Right atrium auricular region (tissue), 2 donors: ENCODE measurements around the gene RSPH3. TPM values are rescaled to one million over a fixed set of nuclear protein-coding genes. Genes with fewer than 3 reads are reported as not detected.
"Not testable (repeated sequence)": the region's sequence is repeated elsewhere in the genome, so short reads cannot be mapped to it uniquely, and the experiment has no call there.

ENCODE experiments used
- DNase-seq: peaks from one replicate; pipeline ENCODE4 v3.0.0-alpha.2; 2019; ENCODE audit warnings: low spot score
- H3K27ac ChIP-seq, 2 donors: fragments of 200-600 bp; sonication (generic); 1 replicate in 1 of 2; 2 replicates in 1 of 2; pipeline ENCODE4 v1.5.1; 2016 to 2019
- H3K27me3 ChIP-seq, 2 donors: fragments of 200-600 bp; sonication (generic); one replicate each; pipeline versions ENCODE4 v1.5.1 to v1.6.0; 2017 to 2019
- H3K36me3 ChIP-seq: fragments of 200-600 bp; sonication (generic); one replicate; pipeline ENCODE4 v1.5.1; 2016
- H3K4me1 ChIP-seq, 2 donors: fragments of 200-600 bp; sonication (generic); one replicate each; pipeline versions ENCODE4 v1.5.1 to v1.6.0; 2017 to 2019
- H3K4me3 ChIP-seq, 2 donors: fragments of 200-600 bp; sonication (generic); 1 replicate in 1 of 2; 2 replicates in 1 of 2; pipeline ENCODE4 v1.5.1; 2017 to 2019; ENCODE audit warnings: mild to moderate bottlenecking in 1 of 2, moderate library complexity in 1 of 2
- H3K9me3 ChIP-seq, 2 donors: fragments of 200-600 bp; sonication (generic); one replicate each; pipeline ENCODE4 v1.5.1; 2019
- total RNA-seq, 2 donors: library from RNA; depleted of rRNA; stranded (reverse); fragments of >200 nt; gene quantifications; one replicate each; pipeline ENCODE4 v1.1.0, GENCODE V29; 2016
- TF ChIP-seq, protein P1 (sequence below), 2 donors: fragments of 200-600 bp; sonication (generic); IDR thresholded peaks; one replicate each; pipeline ENCODE4 v1.5.1; 2019; ENCODE audit warnings: antibody characterized with exemption in 2 of 2

Gene RSPH3
- total RNA-seq, 2 donors from 2014 or later: 6.8 to 10.0 TPM

GRCh38 chr6:159038914-159039884, 39.2 kb upstream of the RSPH3 start:
- H3K4me3 ChIP-seq: no peak overlapping the region
- TF ChIP-seq, protein P1, sequence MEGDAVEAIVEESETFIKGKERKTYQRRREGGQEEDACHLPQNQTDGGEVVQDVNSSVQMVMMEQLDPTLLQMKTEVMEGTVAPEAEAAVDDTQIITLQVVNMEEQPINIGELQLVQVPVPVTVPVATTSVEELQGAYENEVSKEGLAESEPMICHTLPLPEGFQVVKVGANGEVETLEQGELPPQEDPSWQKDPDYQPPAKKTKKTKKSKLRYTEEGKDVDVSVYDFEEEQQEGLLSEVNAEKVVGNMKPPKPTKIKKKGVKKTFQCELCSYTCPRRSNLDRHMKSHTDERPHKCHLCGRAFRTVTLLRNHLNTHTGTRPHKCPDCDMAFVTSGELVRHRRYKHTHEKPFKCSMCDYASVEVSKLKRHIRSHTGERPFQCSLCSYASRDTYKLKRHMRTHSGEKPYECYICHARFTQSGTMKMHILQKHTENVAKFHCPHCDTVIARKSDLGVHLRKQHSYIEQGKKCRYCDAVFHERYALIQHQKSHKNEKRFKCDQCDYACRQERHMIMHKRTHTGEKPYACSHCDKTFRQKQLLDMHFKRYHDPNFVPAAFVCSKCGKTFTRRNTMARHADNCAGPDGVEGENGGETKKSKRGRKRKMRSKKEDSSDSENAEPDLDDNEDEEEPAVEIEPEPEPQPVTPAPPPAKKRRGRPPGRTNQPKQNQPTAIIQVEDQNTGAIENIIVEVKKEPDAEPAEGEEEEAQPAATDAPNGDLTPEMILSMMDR (IDR thresholded peaks at IDR 0.05): no peak
- no peaks in the 10 kb centered on the region for H3K27me3 ChIP-seq
- peaks cover 0 to 13% of the 10 kb centered on the region in 2 donors for H3K4me1 ChIP-seq
- no peak for DNase-seq
- no peaks in the 10 kb centered on the region for H3K36me3 ChIP-seq
- H3K27ac ChIP-seq: no peak overlapping the region
- no peaks in the 10 kb centered on the region for H3K9me3 ChIP-seq

DNA sequence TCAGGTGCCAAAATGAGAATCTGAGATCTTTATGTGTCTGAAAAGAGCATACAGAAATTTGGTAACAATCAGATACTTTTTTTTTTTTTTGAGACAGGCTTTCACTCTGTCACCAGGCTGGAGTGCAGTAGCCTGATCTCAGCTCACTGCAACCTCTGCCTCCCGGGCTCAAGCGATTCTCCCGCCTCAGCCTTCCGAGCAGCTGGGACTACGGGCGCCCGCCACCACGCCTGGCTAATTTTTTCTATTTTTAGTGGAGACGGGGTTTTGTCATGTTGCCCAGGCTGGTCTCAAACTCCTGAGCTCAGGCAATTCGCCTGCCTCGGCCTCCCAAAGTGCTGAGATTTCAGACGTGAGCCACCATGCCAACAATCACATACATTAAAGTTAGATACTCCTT, 38.3 kb upstream of the RSPH3 start:
- H3K9me3 ChIP-seq, DNase-seq, H3K27me3 ChIP-seq, H3K4me3 ChIP-seq, H3K27ac ChIP-seq, H3K36me3 ChIP-seq: not testable (repeated sequence)
- H3K4me1 ChIP-seq: peaks cover 0 to 13% of the 10 kb centered on the region in 2 donors

DNA sequence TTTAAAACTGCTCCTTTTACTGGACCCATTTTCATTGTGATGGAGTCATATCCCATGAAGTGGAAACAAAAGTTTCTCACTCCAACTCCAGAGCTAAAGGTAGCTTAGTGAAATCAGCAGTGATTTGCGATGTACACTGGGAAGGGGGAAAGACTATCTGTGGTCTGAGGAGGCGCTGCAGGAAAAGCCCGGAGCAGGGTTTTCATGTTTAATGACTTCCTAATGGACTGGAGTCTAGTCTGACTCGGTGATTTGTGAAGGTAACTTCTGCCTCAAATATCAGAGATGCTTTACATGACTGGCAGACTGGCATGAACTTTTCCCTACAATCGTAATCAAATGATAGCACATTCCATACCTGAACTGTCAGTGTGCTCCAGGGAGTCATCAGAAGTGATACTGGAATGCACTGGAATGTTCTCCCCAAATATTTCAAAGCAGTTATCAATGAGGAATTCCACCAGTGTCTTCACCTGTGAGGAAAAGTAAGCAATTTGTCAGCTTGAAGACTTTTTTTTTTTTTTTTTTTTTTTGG, 37.8 kb upstream of the RSPH3 start:
- Histone ChIP-seq H3K36me3 (no peaks in the 10 kb centered on the region), H3K4me1 (peaks cover 0 to 13% of the 10 kb centered on the region in 2 donors), H3K9me3 (no peaks in the 10 kb centered on the region), H3K4me3 (no peak overlapping the region), H3K27ac (no peak overlapping the region), H3K27me3 (no peaks in the 10 kb centered on the region)
- no peak for DNase-seq
- TF ChIP-seq, protein P1 (IDR thresholded peaks at IDR 0.05): no peak

DNA sequence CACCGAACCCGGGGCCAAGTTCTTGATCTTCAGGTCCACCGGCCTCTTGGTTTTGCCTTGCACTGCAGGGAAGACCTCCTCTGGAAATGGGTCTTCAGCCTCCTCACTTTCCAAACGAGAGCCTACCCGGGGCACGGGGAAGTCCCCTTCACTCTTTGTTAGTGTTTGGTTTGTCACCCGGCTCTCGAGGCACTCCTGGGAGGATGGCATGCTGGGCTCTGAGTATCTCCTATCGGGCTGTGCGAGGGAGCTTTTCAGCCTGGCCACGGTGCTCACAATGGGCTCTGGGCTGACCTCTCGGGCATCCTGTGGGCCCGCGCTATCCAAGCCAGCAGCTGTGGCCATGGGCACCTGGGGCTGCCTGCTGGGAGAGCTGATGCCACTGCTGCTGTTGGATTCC, 36.7 kb upstream of the RSPH3 start:
- Histone ChIP-seq H3K27ac (no peak overlapping the region), H3K9me3 (no peaks in the 10 kb centered on the region), H3K27me3 (no peaks in the 10 kb centered on the region), H3K4me1 (peaks cover 0 to 13% of the 10 kb centered on the region in 2 donors), H3K4me3 (no peak overlapping the region), H3K36me3 (no peaks in the 10 kb centered on the region)
- no peak for DNase-seq
- TF ChIP-seq, protein P1 (IDR thresholded peaks at IDR 0.05): no peak

DNA sequence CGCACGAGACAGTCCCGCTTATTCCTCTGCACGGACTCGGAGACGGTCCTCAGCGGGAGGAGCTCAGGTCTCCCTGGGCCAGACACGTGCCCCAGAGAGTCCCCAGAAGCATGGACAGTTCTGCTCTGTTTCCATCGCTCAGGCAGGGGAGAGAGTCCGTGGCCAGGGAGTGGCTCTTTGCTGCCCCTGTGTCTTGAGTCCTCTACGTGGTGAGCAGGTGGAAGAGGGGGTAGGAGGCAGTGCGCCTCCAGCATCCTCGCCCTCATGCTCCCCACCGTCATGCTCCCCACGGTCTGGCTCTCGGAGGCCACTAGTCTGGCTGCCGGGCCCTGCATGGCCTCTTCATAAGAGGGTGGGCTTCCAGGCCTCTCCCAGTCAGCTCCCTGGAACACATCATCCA, 35.9 kb upstream of the RSPH3 start:
- TF ChIP-seq, protein P1 (IDR thresholded peaks at IDR 0.05): no peak
- Histone ChIP-seq H3K9me3 (no peaks in the 10 kb centered on the region), H3K27ac (no peak overlapping the region), H3K27me3 (no peaks in the 10 kb centered on the region), H3K4me1 (peaks cover 0 to 13% of the 10 kb centered on the region in 2 donors), H3K4me3 (no peak overlapping the region), H3K36me3 (no peaks in the 10 kb centered on the region)
- DNase-seq: no peak
